ENCODE measurements around the gene GUCY1B1. TPM values are rescaled to one million over a fixed set of nuclear protein-coding genes. Genes with fewer than 3 reads are reported as not detected.

The GUCY1B1 gene
- polyA plus RNA-seq, 1 of the 3 experiments (the other 2 are of a cell fraction), result 0.38 TPM

GRCh38 chr4:155853189-155853588 is 94.4 kb downstream of the GUCY1B1 start:
- Histone ChIP-seq H3K9ac (no peak overlapping the region), H3K27me3 (ENCODE audit: insufficient read depth) (no peaks in the 10 kb centered on the region), H3K4me2 (no peak overlapping the region), H3K27ac (ENCODE audit: low read depth in 2 of 2, low read length in 1 of 2) (no peak overlapping the region), H3K4me3 (ENCODE audit: low read depth in 2 of 2, low read length in 1 of 2) (no peak overlapping the region), H3K9me2 (no peaks in the 10 kb centered on the region), H3K4me1 (ENCODE audit: control insufficient read depth in 1 of 2, insufficient read depth in 2 of 2, low read depth in 1 of 2, low read length in 1 of 2) (no peaks in the 10 kb centered on the region), H3F3A (replicated peaks; ENCODE audit: insufficient read depth) (no peaks in the 10 kb centered on the region), H3K36me3 (replicated peaks in 1 of 2; ENCODE audit: control insufficient read depth in 1 of 2, insufficient read depth in 2 of 2, low read length in 1 of 2) (no peaks in the 10 kb centered on the region), H3K79me2 (ENCODE audit: insufficient read depth) (no peaks in the 10 kb centered on the region), H3K9me3 (no peaks in the 10 kb centered on the region), H2AFZ (ENCODE audit: low read depth) (no peak overlapping the region), H4K20me1 (ENCODE audit: insufficient read depth) (no peaks in the 10 kb centered on the region)
- ChIA-PET CTCF (no interaction called here), POLR2A (no interaction called here)
- no peak for TF ChIP-seq ZBTB33 (IDR thresholded peaks at IDR 0.05; ENCODE audit: borderline replicate concordance, low read depth)
- TF ChIP-seq FOSL2 (IDR thresholded peaks at IDR 0.05; ENCODE audit: borderline replicate concordance, low read depth), result no peak
- no peak for TF ChIP-seq YY1 (IDR thresholded peaks at IDR 0.05; ENCODE audit: low read depth)
- TF ChIP-seq FOXJ3 (CRISPR knock-in tag; IDR thresholded peaks at IDR 0.05), result no peak
- TF ChIP-seq RCOR1 (IDR thresholded peaks at IDR 0.05; ENCODE audit: low read length), result no peak
- TF ChIP-seq FOXM1 (IDR thresholded peaks at IDR 0.05; ENCODE audit: low read depth), result no peak
- TF ChIP-seq NFIC (IDR thresholded peaks at IDR 0.05; ENCODE audit: borderline replicate concordance), result no peak
- no peak for TF ChIP-seq TEAD4 (IDR thresholded peaks at IDR 0.05; ENCODE audit: borderline replicate concordance, insufficient read depth)
- no peak for TF ChIP-seq CHD2 (IDR thresholded peaks at IDR 0.05; ENCODE audit: low read length, partially characterized antibody)
- TF ChIP-seq POLR2AphosphoS5 (IDR thresholded peaks at IDR 0.05; ENCODE audit: low read depth, low read length), result no peak
- TF ChIP-seq MEF2A (IDR thresholded peaks at IDR 0.05; ENCODE audit: borderline replicate concordance, low read depth), result no peak
- no peak for TF ChIP-seq RAD21 (IDR thresholded peaks at IDR 0.05; ENCODE audit: low read length)
- no peak for TF ChIP-seq ELF1 (IDR thresholded peaks at IDR 0.05)
- WGBS (ENCODE audit: low lambda C conversion rate), result 76% methylated on average over 3 of the region's 3 CpGs
- DNase-seq, result no peak

- Histone ChIP-seq H3K4me3 (ENCODE audit: low read depth in 2 of 2, low read length in 1 of 2) (peak overlapping the region in 1 of 2 experiments; percentile 9; a peak in 1 of 4 replicates), H3K27ac (ENCODE audit: low read depth in 2 of 2, low read length in 1 of 2) (no peak overlapping the region), H3K9ac (no peak overlapping the region), H3F3A (replicated peaks; ENCODE audit: insufficient read depth) (no peaks in the 10 kb centered on the region), H3K9me2 (no peaks in the 10 kb centered on the region), H3K9me3 (no peaks in the 10 kb centered on the region), H2AFZ (ENCODE audit: low read depth) (no peak overlapping the region), H4K20me1 (ENCODE audit: insufficient read depth) (no peaks in the 10 kb centered on the region), H3K36me3 (replicated peaks in 1 of 2; ENCODE audit: control insufficient read depth in 1 of 2, insufficient read depth in 2 of 2, low read length in 1 of 2) (no peaks in the 10 kb centered on the region), H3K27me3 (ENCODE audit: insufficient read depth) (no peaks in the 10 kb centered on the region), H3K79me2 (ENCODE audit: insufficient read depth) (no peaks in the 10 kb centered on the region), H3K4me2 (peak overlapping the region; percentile 4; the same call in 1 of the 2 replicates), H3K4me1 (ENCODE audit: control insufficient read depth in 1 of 2, insufficient read depth in 2 of 2, low read depth in 1 of 2, low read length in 1 of 2) (no peaks in the 10 kb centered on the region)
- TF ChIP-seq MXI1 (IDR thresholded peaks at IDR 0.05; ENCODE audit: low read depth, low read length), result no peak
- TF ChIP-seq ELF1 (IDR thresholded peaks at IDR 0.05), result no peak
- TF ChIP-seq ZBTB33 (IDR thresholded peaks at IDR 0.05; ENCODE audit: borderline replicate concordance, low read depth), result no peak
- no peak for TF ChIP-seq USF1 (IDR thresholded peaks at IDR 0.05; ENCODE audit: borderline replicate concordance, low read depth)
- no peak for DNase-seq
- ChIA-PET POLR2A (no interaction called here), CTCF (interaction anchor here (1.4 kb wide), 1 partner anchor 99 kb away, joined by 5 read pairs; the partner anchor contains the start of gene CTSO)
- 44% methylated on average over 6 of the region's 6 CpGs for WGBS (ENCODE audit: low lambda C conversion rate)
These were observed 95.9 kb downstream of the GUCY1B1 start for GRCh38 chr4:155854582-155855226.

Data from SK-N-SH (cell line).